ENCODE data around the gene ATXN1. TPM values are rescaled to one million over a fixed set of nuclear protein-coding genes. Genes with fewer than 3 reads are reported as not detected.

ATXN1 gene
- total RNA-seq, 2 experiments from 2014 or later = 34.1 to 36.7 TPM

DNA sequence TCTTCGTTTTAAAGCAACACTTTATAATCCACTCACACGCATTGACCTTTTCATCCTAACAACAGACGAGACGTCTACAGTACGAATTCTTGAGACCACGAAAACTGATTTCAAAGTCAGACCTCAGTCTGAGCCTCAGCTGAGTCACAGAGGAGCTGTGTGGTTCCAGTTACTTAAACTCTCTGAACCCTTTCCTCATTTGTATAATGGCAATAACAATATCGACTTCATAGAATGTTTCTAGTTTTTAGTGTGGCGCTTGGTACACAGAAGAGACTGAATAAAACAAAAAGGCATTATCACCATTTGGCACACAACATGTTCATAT is 236.9 kb downstream of the ATXN1 start:
- Mint-ChIP-seq H3K27me3 (no peaks in the 10 kb centered on the region), H3K36me3 (peaks cover 29% of the 10 kb centered on the region), H3K27ac (no peak overlapping the region), H3K4me1 (ENCODE audit: low read depth) (peaks cover 25% of the 10 kb centered on the region), H3K4me3 (no peak overlapping the region), H3K9me3 (no peaks in the 10 kb centered on the region)
- peak; percentile 48 for DNase-seq
- ChIA-PET POLR2A (no interaction called here), CTCF (interaction anchor here (1.0 to 3.8 kb wide), 3 partner anchors 9 to 237 kb away, joined by 3 to 35 read pairs (median 3); partner anchors contain the start of gene ATXN1)
- intact Hi-C loops (cut with micrococcal nuclease) = no loop called here

DNA sequence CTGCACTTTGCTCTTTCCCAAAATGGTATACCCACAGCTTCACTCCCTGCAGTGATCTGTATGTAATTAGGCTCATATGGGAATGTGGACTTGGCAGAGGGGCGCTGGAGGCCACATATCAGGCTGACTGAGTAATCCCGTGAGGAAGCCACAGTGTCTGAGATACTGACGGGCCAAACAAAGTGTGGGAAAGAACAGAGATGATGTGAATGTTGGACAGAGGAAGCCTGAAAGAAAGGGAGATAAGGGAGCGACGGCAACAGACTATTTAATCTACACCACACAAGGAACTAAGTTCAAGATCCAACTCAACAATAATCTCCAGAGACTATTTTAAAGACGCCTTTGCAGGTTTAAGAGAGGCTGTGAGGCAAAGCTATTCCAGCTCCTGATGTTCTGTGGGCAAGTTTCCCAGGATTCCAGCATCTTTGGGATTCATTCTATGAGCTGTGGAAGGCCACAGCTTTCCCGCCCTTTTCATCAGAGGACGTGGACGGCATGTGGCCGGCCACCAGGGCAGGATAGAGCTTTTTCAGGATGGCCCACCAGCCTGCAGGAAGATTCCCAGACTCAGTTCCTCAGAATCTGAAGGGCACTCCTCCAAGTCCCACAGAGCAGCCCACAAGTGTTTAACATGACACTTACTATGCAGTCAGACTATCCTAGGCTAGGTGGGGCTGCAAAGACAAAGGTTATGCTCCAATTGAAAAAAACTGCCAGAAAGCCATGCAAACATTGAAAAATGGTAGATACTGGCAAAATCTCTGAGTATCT is 237.5 kb downstream of the ATXN1 start:
- peaks cover 29% of the 10 kb centered on the region for H3K36me3 Mint-ChIP-seq
- H3K4me3 Mint-ChIP-seq = no peak overlapping the region
- H3K4me1 Mint-ChIP-seq (ENCODE audit: low read depth) = peaks cover 30% of the 10 kb centered on the region
- ChIA-PET CTCF (interaction anchor here (1.0 to 3.8 kb wide), 3 partner anchors 8 to 238 kb away, joined by 3 to 35 read pairs (median 3); partner anchors contain the start of gene ATXN1), POLR2A (no interaction called here)
- intact Hi-C loops (cut with micrococcal nuclease) = no loop called here
- no peak for DNase-seq
- H3K9me3 Mint-ChIP-seq = no peaks in the 10 kb centered on the region
- H3K27me3 Mint-ChIP-seq = no peaks in the 10 kb centered on the region
- H3K27ac Mint-ChIP-seq = no peak overlapping the region

DNA sequence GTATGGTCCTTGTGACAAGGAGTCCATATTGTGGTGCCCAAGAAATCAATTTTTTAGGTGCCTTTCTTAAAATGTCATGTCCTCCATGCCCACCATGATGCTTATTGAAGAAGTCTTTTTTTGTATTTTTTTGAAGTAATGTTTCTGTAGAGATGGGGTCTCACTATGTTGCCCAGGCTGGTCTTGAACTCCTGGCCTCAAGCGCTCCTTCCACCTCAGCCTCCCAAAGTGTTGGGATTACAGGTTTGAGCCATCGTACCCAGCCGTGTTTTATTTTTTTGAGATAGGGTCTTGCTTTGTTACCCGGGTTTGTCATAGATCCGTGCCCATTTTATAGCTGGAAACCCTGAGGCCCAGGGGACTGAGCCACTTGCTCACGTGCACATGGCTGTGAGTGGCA is 238.3 kb downstream of the ATXN1 start:
- DNase-seq = no peak
- peaks cover 39% of the 10 kb centered on the region for H3K4me1 Mint-ChIP-seq (ENCODE audit: low read depth)
- H3K4me3 Mint-ChIP-seq = no peak overlapping the region
- H3K27ac Mint-ChIP-seq = no peak overlapping the region
- no peaks in the 10 kb centered on the region for H3K9me3 Mint-ChIP-seq
- intact Hi-C loops (cut with micrococcal nuclease) = no loop called here
- CTCF ChIA-PET = interaction anchor here (3.8 kb wide), 1 partner anchor 11 kb away, joined by 35 read pairs; no protein-coding TSS in a partner anchor
- H3K36me3 Mint-ChIP-seq = peaks cover 29% of the 10 kb centered on the region
- no peaks in the 10 kb centered on the region for H3K27me3 Mint-ChIP-seq
- POLR2A ChIA-PET = no interaction called here

DNA sequence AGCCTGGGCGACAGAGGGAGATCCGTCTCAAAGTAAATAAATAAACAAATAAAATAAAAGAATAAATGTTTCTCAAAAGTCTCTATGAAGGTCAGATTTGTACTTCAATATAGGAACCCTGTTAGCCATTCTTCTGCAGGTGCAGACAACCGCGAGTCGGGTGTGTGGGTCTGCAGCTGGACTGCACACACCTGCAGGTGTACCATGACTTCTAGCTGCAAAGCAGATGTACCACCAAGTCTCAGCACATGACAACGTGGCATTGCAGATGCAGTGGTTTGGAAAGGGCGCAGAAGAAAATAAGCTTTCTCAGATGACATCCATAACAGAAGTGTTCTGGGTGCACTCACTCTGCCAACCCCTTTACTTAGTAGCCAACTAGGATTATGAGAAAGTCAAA is 239.7 kb downstream of the ATXN1 start:
- Mint-ChIP-seq H3K4me1 (ENCODE audit: low read depth) (peaks cover 51% of the 10 kb centered on the region), H3K27me3 (no peaks in the 10 kb centered on the region), H3K27ac (no peak overlapping the region), H3K9me3 (no peaks in the 10 kb centered on the region), H3K36me3 (peaks cover 28% of the 10 kb centered on the region), H3K4me3 (no peak overlapping the region)
- no peak for DNase-seq
- intact Hi-C loops (cut with micrococcal nuclease) = no loop called here
- CTCF ChIA-PET = interaction anchor here (3.8 kb wide), 1 partner anchor 9 kb away, joined by 35 read pairs; no protein-coding TSS in a partner anchor
- POLR2A ChIA-PET = interaction anchor here (1.2 kb wide), 1 partner anchor 41 kb away, joined by 3 read pairs; no protein-coding TSS in a partner anchor

DNA sequence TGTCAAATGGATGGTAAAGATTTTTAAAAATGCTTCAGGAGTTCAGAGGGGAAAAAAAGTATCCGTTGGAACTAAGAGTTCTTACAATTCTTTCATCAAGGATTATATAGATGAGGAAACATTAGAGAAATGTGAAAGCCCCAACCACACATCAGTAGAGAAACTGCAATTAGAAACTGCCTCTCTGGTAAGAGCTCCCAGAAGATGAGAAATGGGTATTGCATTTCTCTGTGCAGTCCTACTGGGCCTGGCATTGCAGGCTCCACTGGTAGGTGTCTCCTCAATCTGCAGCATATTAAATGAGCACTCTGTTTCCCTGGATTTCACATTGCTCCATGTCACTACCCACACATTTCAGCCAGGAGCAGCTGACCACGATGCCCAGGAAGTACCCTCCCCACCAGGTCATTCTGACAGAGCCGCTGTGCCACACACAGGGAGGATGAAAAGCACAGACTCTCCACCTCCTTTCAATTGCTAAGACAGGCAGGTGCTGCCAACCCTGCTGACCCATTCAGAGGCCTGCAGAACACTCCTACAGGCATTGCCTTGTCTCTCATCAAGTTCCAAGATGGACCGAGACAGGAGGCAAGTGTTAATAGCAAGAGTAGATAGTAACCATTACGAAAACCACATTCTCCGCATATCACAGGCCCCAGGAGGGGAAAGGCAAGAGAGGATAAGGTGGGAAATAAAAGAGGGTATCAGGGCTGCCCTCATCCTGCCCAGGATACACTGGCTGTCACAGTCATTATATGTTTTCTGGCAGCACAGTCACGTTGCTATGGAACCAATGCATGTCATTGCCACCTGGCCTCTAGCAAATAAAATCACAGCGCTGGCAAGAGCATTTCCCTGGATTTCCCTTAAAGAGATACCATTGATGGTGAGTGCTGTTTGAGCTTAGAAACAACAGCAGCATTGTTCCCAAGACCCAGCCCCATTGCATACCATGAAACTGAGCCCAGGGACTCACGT is 241.7 kb downstream of the ATXN1 start:
- Mint-ChIP-seq H3K9me3 (no peaks in the 10 kb centered on the region), H3K27ac (no peak overlapping the region), H3K36me3 (peaks cover 28% of the 10 kb centered on the region), H3K4me3 (no peak overlapping the region), H3K27me3 (no peaks in the 10 kb centered on the region), H3K4me1 (ENCODE audit: low read depth) (peaks cover 51% of the 10 kb centered on the region)
- intact Hi-C loops (cut with micrococcal nuclease) = no loop called here
- POLR2A ChIA-PET = no interaction called here
- DNase-seq = no peak
- CTCF ChIA-PET = interaction anchor here (1.3 kb wide), 1 partner anchor 109 kb away, joined by 3 read pairs; no protein-coding TSS in a partner anchor

DNA sequence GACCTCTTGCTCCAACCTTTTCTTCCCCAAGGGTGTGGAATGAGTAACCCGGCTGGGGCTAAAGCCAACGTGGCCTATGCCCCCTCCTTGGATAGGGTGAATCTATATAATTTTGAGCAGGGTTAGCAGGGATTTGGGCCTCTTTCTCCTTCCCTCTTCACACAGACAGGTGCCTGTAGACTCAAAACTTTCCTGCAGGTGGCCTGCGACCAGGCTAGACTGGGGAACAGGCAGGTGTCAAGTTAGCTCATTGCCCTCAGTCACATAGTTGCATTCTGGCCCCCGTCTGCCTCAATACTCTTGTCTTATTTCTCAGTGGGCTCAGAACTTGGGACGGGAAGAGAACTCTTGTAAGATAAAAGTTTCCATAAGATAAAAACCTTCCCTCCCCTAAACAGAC is 243.0 kb downstream of the ATXN1 start:
- Mint-ChIP-seq H3K27me3 (no peaks in the 10 kb centered on the region), H3K4me1 (ENCODE audit: low read depth) (peaks cover 54% of the 10 kb centered on the region), H3K27ac (no peak overlapping the region), H3K4me3 (no peak overlapping the region), H3K36me3 (peaks cover 24% of the 10 kb centered on the region), H3K9me3 (no peaks in the 10 kb centered on the region)
- no peak for DNase-seq
- CTCF ChIA-PET = interaction anchor here (0.6 to 3.6 kb wide), 3 partner anchors 127 to 246 kb away, joined by 3 to 19 read pairs (median 4); no protein-coding TSS in a partner anchor
- intact Hi-C loops (cut with micrococcal nuclease) = no loop called here
- POLR2A ChIA-PET = interaction anchor here (0.7 kb wide), 1 partner anchor 39 kb away, joined by 3 read pairs; no protein-coding TSS in a partner anchor

DNA sequence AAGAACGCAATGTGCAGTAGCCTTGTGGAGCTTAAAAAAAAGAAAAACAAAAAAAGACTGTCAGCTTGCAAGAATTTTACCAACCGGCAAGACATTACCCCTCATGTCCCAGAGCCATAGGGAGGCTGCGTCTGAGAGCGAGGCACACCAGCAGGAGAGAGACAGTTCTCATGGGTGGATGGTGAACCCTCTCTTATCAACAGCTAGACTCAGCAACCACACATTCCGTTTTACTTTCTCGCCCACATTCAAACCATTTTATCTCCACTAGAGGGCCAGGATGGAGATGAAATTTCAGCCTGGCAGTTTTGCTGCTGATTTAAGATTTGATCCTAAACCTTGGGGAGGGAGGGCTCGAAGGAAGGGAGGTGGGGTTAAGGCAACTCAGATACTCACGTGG is 247.0 kb downstream of the ATXN1 start:
- intact Hi-C loops (cut with micrococcal nuclease) = loop anchor here (1.0 to 5.0 kb wide), 2 partner anchors 88 to 143 kb away; no protein-coding TSS in a partner anchor
- Mint-ChIP-seq H3K4me3 (no peak overlapping the region), H3K27me3 (no peaks in the 10 kb centered on the region), H3K27ac (no peak overlapping the region), H3K9me3 (no peaks in the 10 kb centered on the region), H3K4me1 (ENCODE audit: low read depth) (peaks cover 79% of the 10 kb centered on the region), H3K36me3 (peaks cover 7% of the 10 kb centered on the region)
- POLR2A ChIA-PET = interaction anchor here (0.6 to 3.5 kb wide), 4 partner anchors 19 to 249 kb away, joined by 3 to 19 read pairs (median 9); partner anchors contain the start of gene ATXN1
- CTCF ChIA-PET = interaction anchor here (0.6 to 7.2 kb wide), 42 partner anchors 9 to 572 kb away, joined by 3 to 62 read pairs (median 4); partner anchors contain the start of gene ATXN1
- DNase-seq = peak; percentile 39

DNA sequence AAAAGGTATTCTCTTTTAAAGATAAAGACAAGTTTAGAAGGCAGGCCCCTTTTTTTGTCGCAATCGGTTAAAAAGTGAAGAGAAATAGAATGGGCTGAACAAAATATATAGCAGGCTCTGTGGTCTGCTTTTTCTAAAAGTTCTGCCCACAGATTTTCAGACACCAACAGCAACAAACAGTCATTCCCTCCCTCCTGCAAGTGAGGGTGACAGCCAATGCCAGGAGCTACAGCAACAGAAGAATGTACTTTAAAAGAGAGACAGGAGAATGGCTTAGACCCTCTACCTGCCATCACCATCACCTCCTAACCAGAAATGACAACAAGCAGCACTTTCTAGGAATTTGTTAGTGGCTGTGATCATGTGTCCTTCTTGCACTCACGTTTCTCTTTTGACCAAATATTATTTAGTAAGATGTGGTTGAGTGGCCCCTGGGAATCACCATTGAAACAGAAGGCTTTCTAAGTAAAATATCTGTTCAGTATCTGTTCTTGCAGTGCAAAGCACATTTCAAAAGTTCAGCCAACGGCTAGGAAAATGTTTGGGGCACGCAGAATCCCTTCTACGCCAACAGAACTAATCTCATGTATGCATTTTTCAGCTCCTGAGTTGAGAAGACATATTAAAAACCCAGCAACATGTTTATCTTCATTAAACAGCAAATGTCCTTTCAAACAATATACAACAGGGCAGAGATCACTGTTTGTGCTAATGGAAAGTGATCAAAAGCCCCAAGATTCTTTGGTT is 248.5 kb downstream of the ATXN1 start:
- intact Hi-C loops (cut with micrococcal nuclease) = loop anchor here (1.0 to 5.0 kb wide), 10 partner anchors 21 to 200 kb away; no protein-coding TSS in a partner anchor
- Mint-ChIP-seq H3K9me3 (no peaks in the 10 kb centered on the region), H3K4me1 (ENCODE audit: low read depth) (peaks cover 65% of the 10 kb centered on the region), H3K4me3 (no peak overlapping the region), H3K36me3 (peaks cover 7% of the 10 kb centered on the region), H3K27me3 (no peaks in the 10 kb centered on the region), H3K27ac (peak overlapping the region; percentile 89)
- peak; percentile 40 for DNase-seq
- CTCF ChIA-PET = interaction anchor here (0.7 to 7.2 kb wide), 35 partner anchors 9 to 574 kb away, joined by 3 to 62 read pairs (median 6); partner anchors contain the start of gene ATXN1
- POLR2A ChIA-PET = interaction anchor here (0.6 to 3.5 kb wide), 9 partner anchors 21 to 250 kb away, joined by 3 to 19 read pairs (median 6); partner anchors contain the start of gene ATXN1

DNA sequence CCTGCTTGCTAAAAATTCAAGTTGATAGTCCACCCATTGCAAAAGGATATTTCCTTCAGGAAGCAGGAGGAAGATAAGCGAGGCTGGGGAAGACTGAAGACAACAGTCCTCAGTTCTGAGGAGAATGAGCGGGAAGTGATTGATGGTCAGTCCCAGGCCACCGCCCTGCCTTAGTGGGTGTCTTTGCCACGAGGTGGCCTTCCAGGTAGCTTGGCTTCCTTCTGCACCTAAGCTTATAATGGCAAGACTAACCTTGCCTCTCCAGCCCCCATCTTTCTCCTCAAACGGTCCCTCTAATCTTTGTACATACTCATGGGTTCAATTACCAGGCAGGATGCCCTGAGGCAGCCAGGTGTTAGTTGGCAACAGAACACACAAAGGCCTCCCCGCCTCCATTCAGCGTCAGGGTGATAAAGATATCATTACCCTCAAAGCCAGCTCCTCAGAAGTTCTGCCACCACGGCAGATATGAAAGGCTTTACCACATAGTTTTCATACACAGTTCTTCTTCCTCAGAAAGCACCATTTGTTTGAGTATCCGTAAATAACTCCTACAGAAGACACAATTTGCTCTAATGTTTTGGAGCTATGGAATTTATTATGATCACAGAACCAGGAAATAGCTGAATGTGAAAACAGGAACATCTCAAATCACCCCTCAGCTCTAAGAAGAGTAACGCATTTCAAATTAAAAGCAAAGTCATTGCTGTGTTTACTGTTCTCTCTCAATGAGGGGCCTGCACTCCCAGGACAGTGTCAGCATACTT is 249.4 kb downstream of the ATXN1 start:
- CTCF ChIA-PET = interaction anchor here (0.6 to 7.2 kb wide), 48 partner anchors 9 to 575 kb away, joined by 3 to 62 read pairs (median 4); partner anchors contain the start of gene ATXN1
- H3K36me3 Mint-ChIP-seq = peaks cover 7% of the 10 kb centered on the region
- H3K9me3 Mint-ChIP-seq = no peaks in the 10 kb centered on the region
- no peaks in the 10 kb centered on the region for H3K27me3 Mint-ChIP-seq
- POLR2A ChIA-PET = interaction anchor here (0.8 to 3.5 kb wide), 11 partner anchors 22 to 251 kb away, joined by 3 to 19 read pairs (median 6); partner anchors contain the start of gene ATXN1
- peak overlapping the region; percentile 20 for H3K4me3 Mint-ChIP-seq
- H3K4me1 Mint-ChIP-seq (ENCODE audit: low read depth) = peaks cover 59% of the 10 kb centered on the region
- intact Hi-C loops (cut with micrococcal nuclease) = loop anchor here (1.0 to 5.0 kb wide), 13 partner anchors 21 to 250 kb away; no protein-coding TSS in a partner anchor
- peak overlapping the region; percentile 89 for H3K27ac Mint-ChIP-seq
- DNase-seq = peak; percentile 76

DNA sequence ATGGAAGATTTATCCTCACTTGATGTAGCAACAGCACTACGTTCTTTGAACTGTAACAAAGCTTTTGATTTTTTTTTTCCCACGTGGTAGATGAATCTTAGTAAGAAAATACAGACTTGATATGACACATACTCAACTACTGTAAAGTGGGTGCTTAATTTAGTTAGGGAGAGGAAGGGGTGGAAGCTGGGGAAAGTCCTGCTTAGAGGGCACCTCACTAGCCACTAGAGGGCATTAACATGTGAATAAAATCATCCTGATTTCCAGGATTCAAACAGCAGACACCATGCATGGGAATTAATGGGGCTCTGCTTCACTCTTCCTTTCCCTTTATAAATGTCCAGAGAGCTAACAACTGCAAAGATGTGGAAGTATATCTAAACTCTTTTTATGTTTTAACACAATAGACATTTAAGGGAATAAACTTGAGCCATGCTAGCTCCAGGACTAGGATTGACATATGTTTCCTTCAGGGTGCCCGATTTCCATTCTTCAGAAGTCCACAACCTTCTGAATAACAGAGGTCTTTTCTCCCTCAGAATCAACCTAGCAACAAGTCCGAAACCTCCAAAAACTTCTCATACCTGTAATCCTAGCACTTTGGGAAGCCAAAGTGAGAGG is 250.1 kb downstream of the ATXN1 start:
- POLR2A ChIA-PET = interaction anchor here (0.8 to 3.5 kb wide), 8 partner anchors 22 to 252 kb away, joined by 3 to 19 read pairs (median 6); partner anchors contain the start of gene ATXN1
- DNase-seq = peak; percentile 44
- H3K36me3 Mint-ChIP-seq = peaks cover 7% of the 10 kb centered on the region
- H3K27ac Mint-ChIP-seq = peak overlapping the region; percentile 89
- intact Hi-C loops (cut with micrococcal nuclease) = loop anchor here (1.0 to 5.0 kb wide), 4 partner anchors 23 to 251 kb away; no protein-coding TSS in a partner anchor
- peak overlapping the region; percentile 18 for H3K4me3 Mint-ChIP-seq
- peaks cover 59% of the 10 kb centered on the region for H3K4me1 Mint-ChIP-seq (ENCODE audit: low read depth)
- CTCF ChIA-PET = interaction anchor here (0.6 to 7.2 kb wide), 45 partner anchors 8 to 457 kb away, joined by 3 to 62 read pairs (median 4); partner anchors contain the start of gene ATXN1
- no peaks in the 10 kb centered on the region for H3K9me3 Mint-ChIP-seq
- H3K27me3 Mint-ChIP-seq = no peaks in the 10 kb centered on the region
